GM12864 (cell line): ENCODE data around the gene KYNU.

Source experiments
- DNase-seq: peaks from one replicate; pipeline ENCODE4 v3.0.0-alpha.2; 2011; ENCODE audit warnings: low read depth
- H3K4me3 ChIP-seq: 2 replicates; pipeline ENCODE4 v1.5.1; 2011; ENCODE audit warnings: mild to moderate bottlenecking, low read depth, low read length, control low read depth
- TF ChIP-seq, protein P1 (sequence below): IDR thresholded peaks from 2 replicates; pipeline ENCODE4 v1.5.1; 2011; ENCODE audit warnings: low read depth, mild to moderate bottlenecking, moderate library complexity, low read length, control low read depth, inconsistent platforms; ENCODE audit errors: missing control alignments

The KYNU gene

DNA sequence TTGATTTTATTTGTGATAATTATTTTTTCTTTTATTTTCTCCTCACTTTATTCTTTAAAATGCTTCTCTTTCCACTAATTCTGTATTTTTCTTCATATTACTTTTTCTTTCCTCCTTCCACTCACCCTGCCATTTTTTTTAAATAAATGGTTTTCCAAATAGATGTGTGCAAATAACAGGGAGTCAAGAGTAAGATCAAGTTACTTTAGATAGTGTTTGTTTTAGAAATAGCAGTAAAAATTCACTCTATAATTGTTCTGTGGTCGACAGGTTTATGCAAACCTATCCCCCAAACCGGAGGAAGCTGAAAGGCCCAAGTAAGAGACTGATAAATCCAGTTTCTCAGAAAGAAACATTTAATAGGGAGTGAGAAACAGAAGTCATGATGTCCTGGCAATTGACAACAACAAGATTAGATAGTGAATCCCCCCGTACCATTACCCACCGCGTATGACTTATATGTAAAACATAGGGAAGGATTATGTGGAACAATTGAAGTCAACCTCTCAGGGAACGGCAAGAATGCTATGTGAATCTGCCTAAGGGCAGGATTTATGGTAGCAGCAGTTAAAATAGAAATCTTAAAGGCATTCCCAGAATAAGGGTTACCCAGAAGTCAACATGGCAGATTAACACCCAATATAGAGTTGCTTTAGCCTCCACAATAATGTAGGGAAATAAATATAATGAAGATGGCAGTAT, 75.5 kb downstream of the KYNU start:
- TF ChIP-seq, protein P1, sequence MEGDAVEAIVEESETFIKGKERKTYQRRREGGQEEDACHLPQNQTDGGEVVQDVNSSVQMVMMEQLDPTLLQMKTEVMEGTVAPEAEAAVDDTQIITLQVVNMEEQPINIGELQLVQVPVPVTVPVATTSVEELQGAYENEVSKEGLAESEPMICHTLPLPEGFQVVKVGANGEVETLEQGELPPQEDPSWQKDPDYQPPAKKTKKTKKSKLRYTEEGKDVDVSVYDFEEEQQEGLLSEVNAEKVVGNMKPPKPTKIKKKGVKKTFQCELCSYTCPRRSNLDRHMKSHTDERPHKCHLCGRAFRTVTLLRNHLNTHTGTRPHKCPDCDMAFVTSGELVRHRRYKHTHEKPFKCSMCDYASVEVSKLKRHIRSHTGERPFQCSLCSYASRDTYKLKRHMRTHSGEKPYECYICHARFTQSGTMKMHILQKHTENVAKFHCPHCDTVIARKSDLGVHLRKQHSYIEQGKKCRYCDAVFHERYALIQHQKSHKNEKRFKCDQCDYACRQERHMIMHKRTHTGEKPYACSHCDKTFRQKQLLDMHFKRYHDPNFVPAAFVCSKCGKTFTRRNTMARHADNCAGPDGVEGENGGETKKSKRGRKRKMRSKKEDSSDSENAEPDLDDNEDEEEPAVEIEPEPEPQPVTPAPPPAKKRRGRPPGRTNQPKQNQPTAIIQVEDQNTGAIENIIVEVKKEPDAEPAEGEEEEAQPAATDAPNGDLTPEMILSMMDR: no peak
- H3K4me3 ChIP-seq: no peak overlapping the region
- no peak for DNase-seq

DNA sequence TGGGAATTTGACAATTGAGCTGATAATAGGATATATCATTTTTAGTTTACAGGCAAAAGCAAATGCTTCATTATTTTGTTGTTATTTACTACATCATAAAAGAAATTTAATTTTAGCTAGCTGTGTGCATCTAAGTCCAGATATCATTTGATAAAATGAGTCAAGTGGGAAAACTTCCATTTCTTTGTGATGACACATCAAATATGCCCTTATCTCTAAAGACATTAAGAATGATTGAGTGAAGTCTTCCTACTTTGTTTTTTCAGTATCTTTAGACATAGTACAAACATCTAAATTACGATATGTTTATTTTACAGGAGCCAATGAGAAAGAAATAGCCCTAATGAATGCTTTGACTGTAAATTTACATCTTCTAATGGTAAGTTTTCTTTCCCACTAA, 77.0 kb downstream of the KYNU start:
- no peak overlapping the region for H3K4me3 ChIP-seq
- TF ChIP-seq, protein P1: no peak
- DNase-seq: no peak

DNA sequence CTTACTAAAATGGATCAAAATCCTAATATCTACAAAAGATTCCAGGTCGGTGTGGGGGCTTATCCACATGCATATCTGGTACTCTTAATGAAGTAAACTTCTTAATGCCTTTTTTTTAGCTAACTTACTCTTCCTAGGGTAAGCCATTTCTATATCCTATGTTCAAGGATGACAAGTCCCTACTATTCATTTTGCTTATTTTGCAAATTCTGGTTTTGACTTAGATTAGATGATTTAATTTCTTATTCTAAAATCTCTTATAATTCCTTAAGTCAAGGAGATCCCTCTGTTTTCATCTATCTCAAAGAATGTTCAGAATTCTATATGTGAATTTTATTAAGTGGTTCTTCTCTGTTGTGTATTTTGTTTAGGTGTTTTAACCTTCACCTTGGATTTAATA, 79.7 kb downstream of the KYNU start:
- TF ChIP-seq, protein P1: no peak
- H3K4me3 ChIP-seq: no peak overlapping the region
- DNase-seq: no peak

DNA sequence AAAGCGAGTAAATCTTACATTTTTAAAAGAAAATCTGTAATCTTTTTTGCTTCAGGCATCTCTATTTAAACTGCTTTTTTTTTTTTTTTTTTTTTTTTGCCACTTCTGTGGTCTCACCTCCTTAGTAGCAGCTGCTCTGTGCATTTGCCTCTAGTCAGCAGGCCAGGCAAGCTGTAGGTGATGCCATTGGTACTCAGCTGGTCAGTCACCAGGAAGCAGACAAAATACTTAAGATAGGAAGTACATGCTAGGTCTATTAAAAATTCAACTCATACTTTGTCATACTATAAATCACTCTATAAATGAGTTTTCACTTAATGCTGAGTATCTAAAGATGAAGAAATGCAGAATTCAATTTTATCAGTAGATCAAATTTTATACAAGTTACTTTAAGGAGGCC, 83.7 kb downstream of the KYNU start:
- TF ChIP-seq, protein P1: no peak
- DNase-seq: no peak
- no peak overlapping the region for H3K4me3 ChIP-seq

DNA sequence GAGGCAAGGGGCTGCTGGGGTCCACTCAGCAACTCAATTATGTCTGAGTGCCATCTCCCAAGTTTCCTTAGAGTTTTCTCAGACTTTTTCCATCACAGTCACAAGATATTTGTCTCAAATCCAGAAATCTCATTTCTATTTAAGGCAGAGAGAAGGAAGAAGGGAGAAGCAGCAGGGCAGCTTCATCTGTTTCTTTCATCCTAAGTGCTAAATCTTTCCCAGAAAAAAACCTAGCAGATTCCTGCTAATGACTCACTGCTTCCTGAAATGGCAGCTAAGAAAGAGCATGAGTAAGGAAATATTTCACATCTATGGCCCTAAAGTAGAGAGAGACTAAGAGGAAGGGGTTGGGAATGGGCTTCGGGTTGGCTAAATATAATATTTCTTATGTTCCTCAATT, 88.0 kb downstream of the KYNU start:
- H3K4me3 ChIP-seq: no peak overlapping the region
- DNase-seq: no peak
- TF ChIP-seq, protein P1: no peak

DNA sequence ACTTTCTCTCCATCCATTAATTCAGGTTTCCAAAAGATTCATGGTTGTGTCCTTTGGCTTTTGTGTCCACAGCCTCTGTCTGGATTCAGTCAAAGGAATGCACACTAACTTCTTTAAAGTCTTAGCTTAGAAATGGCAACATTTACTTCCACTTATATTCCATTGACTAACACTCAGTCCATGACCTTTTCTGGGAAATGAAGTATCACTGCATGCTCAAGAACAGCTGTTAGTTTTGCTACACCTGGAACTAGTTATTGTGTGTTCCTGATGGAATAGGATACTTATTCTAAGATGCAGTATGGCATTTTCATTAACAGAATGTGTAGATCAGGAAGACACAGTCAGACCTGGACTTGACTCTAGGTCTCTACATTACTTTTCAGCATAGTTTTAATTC, 88.8 kb downstream of the KYNU start:
- TF ChIP-seq, protein P1: no peak
- H3K4me3 ChIP-seq: no peak overlapping the region
- DNase-seq: no peak

DNA sequence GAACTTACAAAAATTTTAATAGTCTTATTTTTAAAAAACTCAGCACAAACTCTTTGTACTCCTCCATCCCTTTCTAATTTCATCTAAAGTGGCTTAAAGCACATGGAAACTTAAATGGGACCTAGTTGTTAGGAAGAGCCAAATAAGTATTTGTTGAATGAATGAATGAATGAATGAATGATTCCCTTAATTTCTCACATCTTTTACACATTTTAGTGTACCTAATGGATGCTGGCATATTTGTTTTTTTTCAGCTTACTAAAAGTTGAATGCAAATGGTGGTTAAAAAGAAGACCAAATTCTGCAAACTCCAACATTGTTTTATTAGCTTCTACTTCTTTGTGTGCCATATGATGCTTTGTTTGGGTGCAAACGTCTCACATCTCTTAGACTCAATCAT, 89.6 kb downstream of the KYNU start:
- H3K4me3 ChIP-seq: no peak overlapping the region
- no peak for DNase-seq
- TF ChIP-seq, protein P1: no peak
